Muscle layer of duodenum (tissue), 2 donors: ENCODE results near the gene GRID1.

Experiments
- H3K27ac ChIP-seq: one replicate; pipeline ENCODE4 v1.7.0; 2013; ENCODE audit warnings: mild to moderate bottlenecking, low read length
- H3K27me3 ChIP-seq: one replicate; pipeline ENCODE4 v1.7.0; 2013; ENCODE audit warnings: low read depth, mild to moderate bottlenecking, control low read depth, low read length
- H3K36me3 ChIP-seq, 2 donors: one replicate each; pipeline ENCODE4 v1.7.0; 2013; ENCODE audit warnings: low read length in 2 of 2, control low read depth in 1 of 2, mild to moderate bottlenecking in 1 of 2; ENCODE audit not compliant: insufficient read depth in 2 of 2, control insufficient read depth in 1 of 2
- H3K4me1 ChIP-seq, 2 donors: one replicate each; pipeline ENCODE4 v1.7.0; 2013; ENCODE audit warnings: low read length in 2 of 2, mild to moderate bottlenecking in 2 of 2, control low read depth in 1 of 2, moderate library complexity in 1 of 2; ENCODE audit not compliant: insufficient read depth in 2 of 2, control insufficient read depth in 1 of 2
- H3K4me3 ChIP-seq, 2 donors: one replicate each; pipeline ENCODE4 v1.7.0; 2013; ENCODE audit warnings: low read length in 2 of 2, low read depth in 1 of 2, mild to moderate bottlenecking in 1 of 2
- H3K9me3 ChIP-seq, 2 donors: one replicate each; pipeline ENCODE4 v1.7.0; 2013; ENCODE audit warnings: low read length in 2 of 2, control low read depth in 1 of 2, mild to moderate bottlenecking in 1 of 2; ENCODE audit not compliant: control insufficient read depth in 1 of 2
- donor health status: healthy.

GRID1 gene

DNA sequence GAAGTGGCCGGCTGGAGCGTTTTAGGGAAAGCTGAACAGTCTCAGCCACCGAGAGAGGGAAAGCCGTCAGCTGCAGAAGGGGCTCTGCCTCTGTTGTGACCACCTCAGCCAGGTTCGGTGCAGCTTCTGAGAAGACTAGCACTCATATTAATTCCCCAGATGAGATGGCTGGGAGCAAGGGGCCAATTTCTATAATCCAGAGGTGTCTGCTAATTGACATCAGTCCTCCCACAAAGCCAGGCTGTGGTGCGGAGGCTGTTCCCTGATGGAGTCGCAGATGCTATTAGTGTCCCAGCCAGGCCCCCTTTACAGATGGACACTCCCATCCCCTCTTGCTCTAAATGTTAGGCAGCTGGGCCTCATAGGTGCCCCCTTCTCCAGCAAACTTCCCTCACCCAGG, 133.5 kb downstream of the GRID1 start:
- no peak overlapping the region for H3K4me3 ChIP-seq
- no peaks in the 10 kb centered on the region for H3K27me3 ChIP-seq
- H3K4me1 ChIP-seq: no peaks in the 10 kb centered on the region

DNA sequence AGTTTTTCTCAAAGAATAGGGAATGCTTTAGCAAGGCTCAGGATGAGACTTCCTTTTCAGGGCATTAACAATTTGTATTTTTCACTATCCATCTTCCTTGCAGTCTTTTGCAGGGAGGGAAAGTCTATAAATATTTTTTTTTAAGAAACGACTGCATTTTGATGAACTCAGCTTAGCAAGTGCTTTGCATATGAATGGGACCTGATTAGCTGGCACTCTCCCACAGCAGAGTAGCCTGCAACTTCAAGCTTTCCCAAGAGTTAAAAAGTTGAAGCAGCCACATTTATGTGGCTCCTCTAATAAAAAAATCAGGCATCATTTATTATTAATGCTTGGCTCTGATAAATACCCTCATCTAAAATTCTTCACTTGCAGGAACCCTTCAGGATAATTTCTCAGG, 134.0 kb downstream of the GRID1 start:
- H3K27ac ChIP-seq: no peak overlapping the region
- no peaks in the 10 kb centered on the region for H3K9me3 ChIP-seq
- H3K27me3 ChIP-seq: no peaks in the 10 kb centered on the region
- H3K36me3 ChIP-seq: no peaks in the 10 kb centered on the region
- no peak overlapping the region for H3K4me3 ChIP-seq
- no peaks in the 10 kb centered on the region for H3K4me1 ChIP-seq

More for the DNA sequence above, 133.5 kb downstream of the GRID1 start:
- Histone ChIP-seq H3K9me3 (no peaks in the 10 kb centered on the region), H3K36me3 (no peaks in the 10 kb centered on the region), H3K27ac (no peak overlapping the region)

GRCh38 chr10:86231796-86232560, 134.6 kb downstream of the GRID1 start:
- H3K4me3 ChIP-seq: no peak overlapping the region
- H3K27me3 ChIP-seq: no peaks in the 10 kb centered on the region
- no peaks in the 10 kb centered on the region for H3K4me1 ChIP-seq
- H3K9me3 ChIP-seq: no peaks in the 10 kb centered on the region
- no peaks in the 10 kb centered on the region for H3K36me3 ChIP-seq
- no peak overlapping the region for H3K27ac ChIP-seq

- H3K27me3 ChIP-seq: no peaks in the 10 kb centered on the region
- H3K27ac ChIP-seq: no peak overlapping the region
- no peak overlapping the region for H3K4me3 ChIP-seq
- no peaks in the 10 kb centered on the region for H3K4me1 ChIP-seq
- H3K9me3 ChIP-seq: no peaks in the 10 kb centered on the region
- no peaks in the 10 kb centered on the region for H3K36me3 ChIP-seq
Observed at GRCh38 chr10:86230557-86231180, 135.9 kb downstream of the GRID1 start.

DNA sequence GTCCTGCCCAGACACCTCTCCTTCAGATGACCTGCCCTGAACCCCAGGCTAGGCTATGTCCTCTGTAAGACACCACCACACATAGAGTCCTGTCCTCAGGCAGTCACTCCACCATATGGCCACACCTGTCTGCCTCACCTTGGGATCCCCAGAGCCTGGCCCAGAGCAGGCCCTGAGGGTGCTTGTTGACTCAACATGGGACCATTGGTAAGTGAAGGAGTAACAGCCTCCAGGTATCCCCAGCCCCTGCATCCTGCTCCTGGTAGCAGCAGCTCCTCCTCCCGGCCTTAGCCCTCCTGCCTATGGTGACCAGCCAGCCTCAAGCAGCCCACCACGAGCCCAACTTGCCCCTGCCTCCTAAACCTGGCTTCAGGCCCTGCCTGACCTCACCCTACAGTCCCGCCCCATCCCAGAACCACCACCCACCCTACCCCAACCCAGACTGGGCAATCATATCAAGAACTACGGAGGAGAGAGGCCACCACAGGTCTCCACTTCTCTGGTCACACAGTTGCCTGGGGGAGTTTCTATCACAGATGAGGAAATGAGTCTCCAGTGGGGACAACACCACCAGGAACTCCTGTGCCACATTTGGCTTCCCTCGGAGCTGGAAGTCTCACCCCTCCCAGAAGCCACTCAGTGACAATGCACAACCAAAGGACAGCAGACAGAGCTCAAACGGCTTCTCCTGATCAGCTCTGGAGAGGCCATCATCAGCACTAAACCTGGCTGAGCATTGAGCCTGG, 136.6 kb downstream of the GRID1 start:
- Histone ChIP-seq H3K4me3 (no peak overlapping the region), H3K36me3 (no peaks in the 10 kb centered on the region), H3K9me3 (no peaks in the 10 kb centered on the region), H3K27me3 (no peaks in the 10 kb centered on the region), H3K27ac (no peak overlapping the region), H3K4me1 (no peaks in the 10 kb centered on the region)

GRCh38 chr10:86229376-86229775, 137.2 kb downstream of the GRID1 start:
- Histone ChIP-seq H3K9me3 (no peaks in the 10 kb centered on the region), H3K36me3 (no peaks in the 10 kb centered on the region), H3K4me3 (no peak overlapping the region), H3K4me1 (no peaks in the 10 kb centered on the region), H3K27ac (no peak overlapping the region), H3K27me3 (no peaks in the 10 kb centered on the region)

GRCh38 chr10:86227501-86228258, 138.9 kb downstream of the GRID1 start:
- no peak overlapping the region for H3K4me3 ChIP-seq
- no peaks in the 10 kb centered on the region for H3K36me3 ChIP-seq
- H3K9me3 ChIP-seq: no peaks in the 10 kb centered on the region
- no peak overlapping the region for H3K27ac ChIP-seq
- H3K27me3 ChIP-seq: no peaks in the 10 kb centered on the region
- no peaks in the 10 kb centered on the region for H3K4me1 ChIP-seq

GRCh38 chr10:86226781-86227201, 139.8 kb downstream of the GRID1 start:
- no peak overlapping the region for H3K27ac ChIP-seq

DNA sequence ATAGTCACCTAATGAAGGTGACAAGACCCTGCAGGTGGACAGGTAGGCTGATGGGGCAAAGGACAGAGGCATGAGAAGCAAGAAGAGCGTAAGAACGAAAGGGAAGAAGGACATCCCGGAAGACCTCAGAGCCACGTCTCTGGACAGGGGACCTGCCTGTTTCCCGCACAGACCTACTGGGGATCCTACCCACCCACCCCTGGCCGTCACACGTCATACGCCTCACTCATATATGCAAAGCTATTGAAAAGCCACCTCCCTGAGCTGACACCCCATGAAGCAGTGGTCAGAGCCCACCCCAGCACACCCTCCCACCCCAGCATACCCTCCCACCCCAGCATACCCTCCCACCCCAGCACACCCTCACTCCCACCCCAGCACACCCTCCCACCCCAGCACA, 140.6 kb downstream of the GRID1 start:
- H3K36me3 ChIP-seq: no peaks in the 10 kb centered on the region
- H3K9me3 ChIP-seq: no peaks in the 10 kb centered on the region
- no peaks in the 10 kb centered on the region for H3K4me1 ChIP-seq
- H3K4me3 ChIP-seq: no peak overlapping the region
- no peaks in the 10 kb centered on the region for H3K27me3 ChIP-seq
- no peak overlapping the region for H3K27ac ChIP-seq

More at GRCh38 chr10:86226781-86227201, 139.8 kb downstream of the GRID1 start:
- Histone ChIP-seq H3K4me3 (no peak overlapping the region), H3K9me3 (no peaks in the 10 kb centered on the region), H3K4me1 (no peaks in the 10 kb centered on the region), H3K36me3 (no peaks in the 10 kb centered on the region), H3K27me3 (no peaks in the 10 kb centered on the region)

DNA sequence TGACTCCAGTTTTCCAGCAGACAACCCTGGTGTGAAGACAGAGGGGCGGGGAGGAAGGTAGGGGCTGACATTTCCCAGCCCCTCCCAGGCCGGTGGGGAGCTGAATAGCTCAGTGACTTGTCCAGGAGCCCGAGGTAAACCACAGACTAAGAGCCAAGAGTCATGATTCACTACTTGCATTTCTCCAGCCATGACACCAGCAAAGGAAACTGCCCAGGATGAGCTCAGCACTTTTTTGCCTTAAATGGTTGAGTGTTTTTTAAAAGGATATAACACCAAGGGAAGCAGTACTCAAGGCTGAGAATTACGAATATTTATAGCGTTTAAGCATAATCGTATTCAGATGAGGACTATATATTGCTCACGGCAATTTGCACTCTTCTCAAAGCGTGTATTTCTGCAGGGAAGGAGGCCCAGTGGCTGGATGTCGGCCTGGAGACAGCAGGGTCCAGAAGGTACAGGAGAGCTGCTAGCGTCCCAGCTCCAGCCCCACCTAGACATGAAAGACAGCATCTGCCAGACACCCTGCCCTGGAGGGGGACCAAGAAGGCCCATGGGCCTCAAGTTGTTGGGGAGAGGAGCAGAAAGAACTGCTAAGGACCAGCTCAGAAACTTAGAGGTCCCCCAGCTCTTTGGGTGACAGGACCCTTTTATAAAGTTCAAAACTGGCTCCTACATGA, 141.4 kb downstream of the GRID1 start:
- no peaks in the 10 kb centered on the region for H3K27me3 ChIP-seq
- no peaks in the 10 kb centered on the region for H3K9me3 ChIP-seq
- H3K4me1 ChIP-seq: no peaks in the 10 kb centered on the region
- no peak overlapping the region for H3K4me3 ChIP-seq
- no peak overlapping the region for H3K27ac ChIP-seq
- H3K36me3 ChIP-seq: no peaks in the 10 kb centered on the region
